ENCODE data around the gene WFIKKN2. TPM values are rescaled to one million over a fixed set of nuclear protein-coding genes. Genes with fewer than 3 reads are reported as not detected.
A peak's percentile ranks its signal among the peaks of the same experiment; 100 is the strongest.

The WFIKKN2 gene
- total and polyA plus RNA-seq, 2 of the 13 experiments (the other 11 are each of a cell fraction or from before 2014, with no cell fraction given): not detected

- no peak; the same call in none of the 2 replicates for TF ChIP-seq ZNF503 (CRISPR knock-in tag; IDR thresholded peaks at IDR 0.05)
- TF ChIP-seq RCOR2 (CRISPR knock-in tag; IDR thresholded peaks at IDR 0.05): peak; percentile 30; the same call in 1 of the 2 replicates
- TF ChIP-seq ZNF224 (CRISPR knock-in tag; IDR thresholded peaks at IDR 0.05): no peak
- TF ChIP-seq, protein P1, sequence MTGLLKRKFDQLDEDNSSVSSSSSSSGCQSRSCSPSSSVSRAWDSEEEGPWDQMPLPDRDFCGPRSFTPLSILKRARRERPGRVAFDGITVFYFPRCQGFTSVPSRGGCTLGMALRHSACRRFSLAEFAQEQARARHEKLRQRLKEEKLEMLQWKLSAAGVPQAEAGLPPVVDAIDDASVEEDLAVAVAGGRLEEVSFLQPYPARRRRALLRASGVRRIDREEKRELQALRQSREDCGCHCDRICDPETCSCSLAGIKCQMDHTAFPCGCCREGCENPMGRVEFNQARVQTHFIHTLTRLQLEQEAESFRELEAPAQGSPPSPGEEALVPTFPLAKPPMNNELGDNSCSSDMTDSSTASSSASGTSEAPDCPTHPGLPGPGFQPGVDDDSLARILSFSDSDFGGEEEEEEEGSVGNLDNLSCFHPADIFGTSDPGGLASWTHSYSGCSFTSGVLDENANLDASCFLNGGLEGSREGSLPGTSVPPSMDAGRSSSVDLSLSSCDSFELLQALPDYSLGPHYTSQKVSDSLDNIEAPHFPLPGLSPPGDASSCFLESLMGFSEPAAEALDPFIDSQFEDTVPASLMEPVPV (CRISPR knock-in tag; IDR thresholded peaks at IDR 0.05): peak; percentile 89
- TF ChIP-seq, protein P2, sequence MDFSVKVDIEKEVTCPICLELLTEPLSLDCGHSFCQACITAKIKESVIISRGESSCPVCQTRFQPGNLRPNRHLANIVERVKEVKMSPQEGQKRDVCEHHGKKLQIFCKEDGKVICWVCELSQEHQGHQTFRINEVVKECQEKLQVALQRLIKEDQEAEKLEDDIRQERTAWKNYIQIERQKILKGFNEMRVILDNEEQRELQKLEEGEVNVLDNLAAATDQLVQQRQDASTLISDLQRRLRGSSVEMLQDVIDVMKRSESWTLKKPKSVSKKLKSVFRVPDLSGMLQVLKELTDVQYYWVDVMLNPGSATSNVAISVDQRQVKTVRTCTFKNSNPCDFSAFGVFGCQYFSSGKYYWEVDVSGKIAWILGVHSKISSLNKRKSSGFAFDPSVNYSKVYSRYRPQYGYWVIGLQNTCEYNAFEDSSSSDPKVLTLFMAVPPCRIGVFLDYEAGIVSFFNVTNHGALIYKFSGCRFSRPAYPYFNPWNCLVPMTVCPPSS (IDR thresholded peaks at IDR 0.05): no peak
- TF ChIP-seq CAMTA2 (CRISPR knock-in tag; IDR thresholded peaks at IDR 0.05; ENCODE audit: borderline replicate concordance): no peak; the same call in 1 of the 2 replicates
- TF ChIP-seq ZFP62 (CRISPR knock-in tag; IDR thresholded peaks at IDR 0.05): no peak
- TF ChIP-seq PHF5A (CRISPR knock-in tag; IDR thresholded peaks at IDR 0.05; ENCODE audit: low read depth, unreplicated experiment): no peak
- TF ChIP-seq FIP1L1 (IDR thresholded peaks at IDR 0.05; ENCODE audit: borderline replicate concordance, insufficient read depth, low read depth, low read length): no peak
- TF ChIP-seq PATZ1 (CRISPR knock-in tag; IDR thresholded peaks at IDR 0.05): peak; percentile 73
- peak; percentile 86; the same call in 1 of the 2 replicates for TF ChIP-seq MXD4 (CRISPR knock-in tag; IDR thresholded peaks at IDR 0.05)
- peak; percentile 98 for TF ChIP-seq ARNT2 (CRISPR knock-in tag; IDR thresholded peaks at IDR 0.05; ENCODE audit: low read depth)
- TF ChIP-seq, protein P3, sequence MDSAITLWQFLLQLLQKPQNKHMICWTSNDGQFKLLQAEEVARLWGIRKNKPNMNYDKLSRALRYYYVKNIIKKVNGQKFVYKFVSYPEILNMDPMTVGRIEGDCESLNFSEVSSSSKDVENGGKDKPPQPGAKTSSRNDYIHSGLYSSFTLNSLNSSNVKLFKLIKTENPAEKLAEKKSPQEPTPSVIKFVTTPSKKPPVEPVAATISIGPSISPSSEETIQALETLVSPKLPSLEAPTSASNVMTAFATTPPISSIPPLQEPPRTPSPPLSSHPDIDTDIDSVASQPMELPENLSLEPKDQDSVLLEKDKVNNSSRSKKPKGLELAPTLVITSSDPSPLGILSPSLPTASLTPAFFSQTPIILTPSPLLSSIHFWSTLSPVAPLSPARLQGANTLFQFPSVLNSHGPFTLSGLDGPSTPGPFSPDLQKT (CRISPR knock-in tag; IDR thresholded peaks at IDR 0.05; ENCODE audit: borderline replicate concordance): peak; percentile 39; the same call in 1 of the 2 replicates
- no peak for TF ChIP-seq ZNF460 (CRISPR knock-in tag; IDR thresholded peaks at IDR 0.05; ENCODE audit: borderline replicate concordance)
- peak; percentile 66 for TF ChIP-seq RXRB (CRISPR knock-in tag; IDR thresholded peaks at IDR 0.05; ENCODE audit: borderline replicate concordance)
- TF ChIP-seq, protein P4, sequence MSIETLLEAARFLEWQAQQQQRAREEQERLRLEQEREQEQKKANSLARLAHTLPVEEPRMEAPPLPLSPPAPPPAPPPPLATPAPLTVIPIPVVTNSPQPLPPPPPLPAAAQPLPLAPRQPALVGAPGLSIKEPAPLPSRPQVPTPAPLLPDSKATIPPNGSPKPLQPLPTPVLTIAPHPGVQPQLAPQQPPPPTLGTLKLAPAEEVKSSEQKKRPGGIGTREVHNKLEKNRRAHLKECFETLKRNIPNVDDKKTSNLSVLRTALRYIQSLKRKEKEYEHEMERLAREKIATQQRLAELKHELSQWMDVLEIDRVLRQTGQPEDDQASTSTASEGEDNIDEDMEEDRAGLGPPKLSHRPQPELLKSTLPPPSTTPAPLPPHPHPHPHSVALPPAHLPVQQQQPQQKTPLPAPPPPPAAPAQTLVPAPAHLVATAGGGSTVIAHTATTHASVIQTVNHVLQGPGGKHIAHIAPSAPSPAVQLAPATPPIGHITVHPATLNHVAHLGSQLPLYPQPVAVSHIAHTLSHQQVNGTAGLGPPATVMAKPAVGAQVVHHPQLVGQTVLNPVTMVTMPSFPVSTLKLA (IDR thresholded peaks at IDR 0.05): peak; percentile 37; the same call in 1 of the 2 replicates
Measured at GRCh38 chr17:50866261-50866949, 31.0 kb downstream of the WFIKKN2 start, which contains the start of gene TOB1 (continued).
